CD4-positive, CD25-positive, alpha-beta regulatory T cell (primary cell): ENCODE results near the gene MEDAG. TPM values are rescaled to one million over a fixed set of nuclear protein-coding genes. Genes with fewer than 3 reads are reported as not detected.

Source experiments
- ATAC-seq, 2 donors: fragments of 150-1000 bp; cut with Tn5 transposase; one replicate each; pipeline ENCODE4 v1.10.0; 2021; ENCODE audit warnings: low read depth in 2 of 2, moderate number of reproducible peaks in 2 of 2, moderate library complexity in 1 of 2
- DNase-seq, 3 donors: peaks; one replicate each; pipeline versions ENCODE4 v3.0.0 to v3.0.0-alpha.2; 2012 to 2022; ENCODE audit warnings: mixed read lengths in 1 of 3
- H3K27ac ChIP-seq: one replicate; pipeline ENCODE4 v1.7.0; 2013; ENCODE audit warnings: mild to moderate bottlenecking, low read length; ENCODE audit not compliant: insufficient read depth, poor library complexity, severe bottlenecking
- H3K27me3 ChIP-seq: one replicate; pipeline ENCODE4 v1.7.0; 2013; ENCODE audit warnings: low read length; ENCODE audit not compliant: control insufficient read depth, insufficient read depth
- H3K36me3 ChIP-seq: one replicate; pipeline ENCODE4 v1.7.0; 2013; ENCODE audit warnings: mild to moderate bottlenecking, low read length, moderate library complexity; ENCODE audit not compliant: control insufficient read depth, insufficient read depth
- H3K4me1 ChIP-seq: 2 replicates; pipeline ENCODE4 v1.7.0; 2013; ENCODE audit warnings: mild to moderate bottlenecking, low read length; ENCODE audit not compliant: insufficient read depth, control insufficient read depth, poor library complexity, severe bottlenecking
- H3K4me3 ChIP-seq: one replicate; pipeline ENCODE4 v1.7.0; 2013; ENCODE audit warnings: low read depth, mild to moderate bottlenecking, low read length, moderate library complexity
- H3K9me3 ChIP-seq, 2 experiments: 1 replicate in 1 of 2; 2 replicates in 1 of 2; pipeline ENCODE4 v1.7.0; 2013; ENCODE audit warnings: low read length in 2 of 2, mild to moderate bottlenecking in 1 of 2, moderate library complexity in 1 of 2; ENCODE audit not compliant: control insufficient read depth in 2 of 2
- H3K27ac Mint-ChIP-seq, 3 donors: one replicate each; pipeline ENCODE4 v1.8.0; 2020 to 2022; ENCODE audit warnings: mild to moderate bottlenecking in 3 of 3, mixed read lengths in 3 of 3, moderate library complexity in 2 of 3
- H3K27me3 Mint-ChIP-seq: one replicate; pipeline ENCODE4 v1.8.0; 2022; ENCODE audit warnings: mild to moderate bottlenecking, mixed read lengths
- H3K36me3 Mint-ChIP-seq: one replicate; pipeline ENCODE4 v1.8.0; 2020; ENCODE audit warnings: mixed read lengths
- H3K4me1 Mint-ChIP-seq, 4 donors: one replicate each; pipeline ENCODE4 v1.8.0; 2020 to 2022; ENCODE audit warnings: mixed read lengths in 4 of 4, mild to moderate bottlenecking in 1 of 4
- H3K4me3 Mint-ChIP-seq, 4 donors: one replicate each; pipeline ENCODE4 v1.8.0; 2020 to 2022; ENCODE audit warnings: mild to moderate bottlenecking in 4 of 4, mixed read lengths in 4 of 4, moderate library complexity in 3 of 4
- H3K9me3 Mint-ChIP-seq, 7 donors: one replicate each; pipeline ENCODE4 v1.8.0; 2020 to 2022; ENCODE audit warnings: mixed read lengths in 7 of 7, mild to moderate bottlenecking in 3 of 7, moderate library complexity in 2 of 7
- polyA plus RNA-seq, 4 donors: library from polyadenylated mRNA; unstranded; fragments of 300-500 nt; fragmentation: Illumina TruSeq; gene quantifications; one replicate each; pipeline ENCODE4 v1.2.3, GENCODE V29; 2021
- total RNA-seq: library from RNA; stranded (reverse); gene quantifications from one replicate; pipeline ENCODE4 v1.2.3, GENCODE V29; 2022

The MEDAG gene
- total and polyA plus RNA-seq, 5 donors from 2014 or later, result 0.11 TPM; not detected in 4

- Histone ChIP-seq H3K4me3 (no peak overlapping the region), H3K36me3 (no peaks in the 10 kb centered on the region), H3K9me3 (no peaks in the 10 kb centered on the region), H3K27me3 (peaks cover 28% of the 10 kb centered on the region), H3K4me1 (no peaks in the 10 kb centered on the region), H3K27ac (no peak overlapping the region)
- H3K27ac Mint-ChIP-seq, result no peak overlapping the region
- peaks cover 0 to 1% (median 0%) of the 10 kb centered on the region in 7 donors for H3K9me3 Mint-ChIP-seq
- DNase-seq (no peak), ATAC-seq (no peak)
- H3K4me3 Mint-ChIP-seq, result no peak overlapping the region
- peaks cover 0 to 6% (median 4%) of the 10 kb centered on the region in 4 donors for H3K4me1 Mint-ChIP-seq
- H3K27me3 Mint-ChIP-seq, result peaks cover 69% of the 10 kb centered on the region
- no peaks in the 10 kb centered on the region for H3K36me3 Mint-ChIP-seq
These were observed 4.9 kb upstream of the MEDAG start for GRCh38 chr13:30900952-30901749.

DNA sequence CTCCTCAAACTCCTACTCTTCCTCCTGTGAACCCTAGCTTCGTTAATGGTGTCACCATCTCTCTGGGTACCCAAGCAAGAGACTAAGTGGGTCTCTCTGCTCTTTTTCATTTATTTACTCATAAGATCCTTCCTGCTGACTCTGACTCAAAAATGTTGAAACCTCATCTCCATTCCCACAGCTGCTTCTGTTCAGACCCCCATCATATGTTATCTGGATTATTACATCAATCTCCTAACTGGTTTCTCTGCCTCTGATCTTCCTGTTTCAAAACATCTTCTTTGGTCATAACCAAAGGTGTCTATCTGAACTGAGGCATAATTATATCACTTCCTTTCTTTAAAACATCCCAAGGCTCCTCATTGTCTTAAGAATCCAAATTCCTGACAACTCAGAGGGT lies 2.0 kb upstream of the MEDAG start:
- H3K27ac ChIP-seq, result no peak overlapping the region
- no peak overlapping the region for H3K27ac Mint-ChIP-seq
- H3K27me3 ChIP-seq, result peaks cover 24% of the 10 kb centered on the region
- H3K9me3 ChIP-seq, result no peaks in the 10 kb centered on the region
- H3K27me3 Mint-ChIP-seq, result peaks cover 75% of the 10 kb centered on the region
- H3K4me3 Mint-ChIP-seq, result no peak overlapping the region
- DNase-seq, result no peak
- no peaks in the 10 kb centered on the region for H3K4me1 ChIP-seq
- no peak overlapping the region for H3K4me3 ChIP-seq
- H3K36me3 ChIP-seq, result no peaks in the 10 kb centered on the region
- ATAC-seq, result no peak
- peaks cover 0 to 3% (median 0%) of the 10 kb centered on the region in 7 donors for H3K9me3 Mint-ChIP-seq
- no peaks in the 10 kb centered on the region for H3K36me3 Mint-ChIP-seq
- peaks cover 0 to 11% (median 5%) of the 10 kb centered on the region in 4 donors for H3K4me1 Mint-ChIP-seq

DNA sequence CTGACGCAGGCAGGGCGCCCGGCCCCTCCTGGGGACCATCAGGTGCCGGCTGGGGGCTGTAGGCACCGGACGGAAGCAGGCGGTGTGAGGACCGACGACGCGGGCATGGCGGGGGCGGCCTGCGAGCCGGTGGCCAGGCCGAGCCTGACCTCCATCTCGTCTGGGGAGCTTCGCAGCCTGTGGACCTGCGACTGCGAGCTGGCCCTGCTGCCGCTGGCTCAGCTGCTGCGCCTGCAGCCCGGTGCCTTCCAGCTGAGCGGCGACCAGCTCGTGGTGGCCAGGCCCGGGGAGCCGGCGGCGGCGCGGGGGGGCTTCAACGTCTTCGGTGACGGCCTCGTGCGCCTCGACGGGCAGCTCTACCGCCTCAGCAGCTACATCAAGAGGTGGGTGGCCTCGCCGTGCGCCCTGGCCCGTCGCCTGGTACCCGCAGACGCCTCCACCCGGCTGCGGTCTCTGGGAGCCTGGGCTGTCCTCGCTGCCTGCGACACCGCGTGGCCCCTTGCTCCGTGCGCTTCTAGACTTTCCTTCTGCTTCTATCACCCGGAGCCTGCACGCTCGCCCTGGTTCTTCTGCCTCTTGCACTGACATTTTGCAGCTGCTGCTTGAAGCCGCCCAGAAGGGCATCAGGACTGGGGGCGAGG lies 460 bp downstream of the MEDAG start:
- Histone ChIP-seq H3K9me3 (no peaks in the 10 kb centered on the region), H3K27ac (no peak overlapping the region), H3K36me3 (no peaks in the 10 kb centered on the region), H3K4me1 (no peaks in the 10 kb centered on the region), H3K27me3 (peaks cover 27% of the 10 kb centered on the region), H3K4me3 (no peak overlapping the region)
- ATAC-seq (no peak), DNase-seq (no peak)
- Mint-ChIP-seq H3K4me1 (peaks cover 0 to 11% (median 3%) of the 10 kb centered on the region in 4 donors), H3K4me3 (no peak overlapping the region), H3K9me3 (peaks cover 0 to 3% (median 0%) of the 10 kb centered on the region in 7 donors), H3K36me3 (no peaks in the 10 kb centered on the region), H3K27me3 (peaks cover 61% of the 10 kb centered on the region), H3K27ac (no peak overlapping the region)

DNA sequence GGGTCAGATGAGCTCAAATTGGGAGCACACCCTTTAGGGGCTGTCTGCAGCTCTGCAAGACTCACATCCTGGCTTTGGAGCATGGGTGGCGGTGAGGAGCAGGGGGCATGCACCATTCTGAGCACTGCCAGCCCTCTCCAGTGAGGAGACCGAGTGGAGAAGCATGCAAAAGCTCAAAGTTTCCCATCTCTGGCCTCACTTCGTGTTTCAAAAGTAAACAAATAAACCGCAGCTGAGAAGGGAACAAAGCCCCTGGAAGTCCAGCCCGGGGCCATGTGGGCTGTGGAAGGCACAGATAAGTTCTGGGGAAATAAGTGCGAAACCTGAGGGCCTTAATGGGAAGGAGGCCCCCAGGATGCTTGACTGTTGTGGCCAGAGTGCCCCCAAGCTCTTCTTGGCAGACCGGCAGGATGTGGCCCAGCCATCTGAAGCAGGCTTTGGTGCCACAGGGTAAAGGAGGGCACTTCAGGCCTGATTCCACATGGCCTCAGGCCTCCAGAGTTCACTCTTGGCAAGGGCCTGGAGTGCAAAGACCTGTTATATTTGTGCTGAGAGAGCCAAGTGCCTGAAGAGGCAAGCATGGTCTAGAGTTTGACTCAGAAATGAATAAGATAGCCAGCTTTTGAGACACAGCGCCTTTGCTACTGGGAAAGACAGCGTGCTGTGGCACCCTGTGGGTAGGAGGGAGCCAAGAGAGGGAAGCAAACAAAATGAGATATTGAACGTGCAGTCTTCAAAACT lies 1.2 kb downstream of the MEDAG start:
- Mint-ChIP-seq H3K4me1 (peaks cover 0 to 11% (median 3%) of the 10 kb centered on the region in 4 donors), H3K27me3 (peaks cover 56% of the 10 kb centered on the region), H3K36me3 (no peaks in the 10 kb centered on the region), H3K4me3 (no peak overlapping the region), H3K27ac (no peak overlapping the region), H3K9me3 (peaks cover 0 to 3% (median 0%) of the 10 kb centered on the region in 7 donors)
- Histone ChIP-seq H3K9me3 (no peaks in the 10 kb centered on the region), H3K27ac (no peak overlapping the region), H3K4me3 (no peak overlapping the region), H3K4me1 (no peaks in the 10 kb centered on the region), H3K36me3 (no peaks in the 10 kb centered on the region), H3K27me3 (peaks cover 24% of the 10 kb centered on the region)
- ATAC-seq (no peak), DNase-seq (no peak)

- no peak for ATAC-seq
- Mint-ChIP-seq H3K27me3 (peaks cover 44% of the 10 kb centered on the region), H3K4me3 (no peak overlapping the region), H3K4me1 (peaks cover 0 to 11% (median 3%) of the 10 kb centered on the region in 4 donors), H3K27ac (no peak overlapping the region), H3K36me3 (no peaks in the 10 kb centered on the region), H3K9me3 (peaks cover 0 to 3% (median 0%) of the 10 kb centered on the region in 7 donors)
- DNase-seq, result no peak
- Histone ChIP-seq H3K4me3 (no peak overlapping the region), H3K9me3 (no peaks in the 10 kb centered on the region), H3K36me3 (no peaks in the 10 kb centered on the region), H3K27me3 (peaks cover 21% of the 10 kb centered on the region), H3K27ac (no peak overlapping the region), H3K4me1 (no peaks in the 10 kb centered on the region)
These were observed 2.4 kb downstream of the MEDAG start for GRCh38 chr13:30908416-30908980.

GRCh38 chr13:30910676-30911075 lies 4.6 kb downstream of the MEDAG start:
- Histone ChIP-seq H3K9me3 (no peaks in the 10 kb centered on the region), H3K4me3 (no peak overlapping the region), H3K36me3 (no peaks in the 10 kb centered on the region), H3K27me3 (peaks cover 13% of the 10 kb centered on the region), H3K4me1 (no peaks in the 10 kb centered on the region), H3K27ac (no peak overlapping the region)
- Mint-ChIP-seq H3K36me3 (no peaks in the 10 kb centered on the region), H3K27me3 (peaks cover 38% of the 10 kb centered on the region), H3K4me1 (peaks cover 0 to 6% (median under 1%) of the 10 kb centered on the region in 4 donors), H3K4me3 (no peak overlapping the region), H3K9me3 (peaks cover 0 to 3% (median 0%) of the 10 kb centered on the region in 7 donors), H3K27ac (no peak overlapping the region)
- DNase-seq, result no peak
- ATAC-seq, result no peak

DNA sequence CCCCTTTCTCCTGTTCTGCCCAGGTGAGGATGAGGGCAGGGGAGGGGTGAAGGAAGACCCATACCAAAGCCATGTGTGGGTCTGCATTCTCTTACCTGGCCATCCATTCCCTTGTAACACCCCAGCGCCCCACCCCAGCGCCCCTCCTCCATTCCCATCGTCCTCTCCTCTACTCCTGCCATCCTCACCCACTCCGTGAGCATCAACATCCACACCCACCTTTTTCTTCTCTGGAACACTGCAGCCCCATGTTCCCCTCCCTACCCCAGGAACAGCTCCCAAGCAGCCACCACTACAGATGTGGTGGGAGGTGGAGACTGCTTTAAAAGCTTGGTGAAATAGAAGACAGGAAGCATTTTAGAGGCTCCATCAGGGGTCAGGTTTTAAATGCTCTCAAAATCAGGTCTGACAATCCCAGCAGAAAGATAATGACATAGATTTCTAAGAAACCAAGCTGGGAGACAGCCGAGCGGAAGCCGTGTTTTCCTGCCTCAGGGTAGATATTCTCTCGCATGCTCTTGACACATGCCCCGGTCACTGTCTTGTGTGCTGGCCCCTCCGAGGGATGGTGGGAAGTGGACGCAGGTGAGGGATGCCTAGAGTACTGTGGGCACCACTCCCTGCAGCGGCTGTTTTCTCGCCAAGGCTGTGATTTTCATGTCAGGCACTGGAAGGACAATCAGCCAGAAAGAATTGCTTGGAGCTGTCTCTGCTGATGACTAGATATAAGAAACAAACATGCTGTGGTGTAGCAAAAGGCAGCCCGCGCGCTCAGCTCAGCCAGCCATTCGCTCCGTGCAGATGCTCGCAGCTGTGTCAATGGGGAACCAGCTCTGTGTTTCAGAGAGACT lies 9.8 kb downstream of the MEDAG start:
- Mint-ChIP-seq H3K27ac (no peak overlapping the region), H3K4me3 (no peak overlapping the region), H3K4me1 (no peaks in the 10 kb centered on the region), H3K27me3 (peaks cover 32% of the 10 kb centered on the region), H3K9me3 (peaks cover 0 to 2% (median 0%) of the 10 kb centered on the region in 7 donors), H3K36me3 (no peaks in the 10 kb centered on the region)
- Histone ChIP-seq H3K9me3 (no peaks in the 10 kb centered on the region), H3K36me3 (no peaks in the 10 kb centered on the region), H3K4me1 (no peaks in the 10 kb centered on the region), H3K27me3 (peaks cover 6% of the 10 kb centered on the region), H3K27ac (no peak overlapping the region), H3K4me3 (no peak overlapping the region)
- ATAC-seq (no peak), DNase-seq (no peak)
